Measurements from ENCODE around the gene KLHDC8A.
A peak's percentile ranks its signal among the peaks of the same experiment; 100 is the strongest.
"Not testable (repeated sequence)": the region's sequence is repeated elsewhere in the genome, so short reads cannot be mapped to it uniquely, and the experiment has no call there.

The KLHDC8A gene

GRCh38 chr1:205356440-205357139, at the start of gene KLHDC8A:
Gene KLHDC8A (minus strand): TSS chr1:205356922. CDS start chr1:205343604, 13,318 bp downstream.
- FAIRE-seq: no peak

- not testable (repeated sequence) for FAIRE-seq
Observed at GRCh38 chr1:205406252-205406651, 49.5 kb upstream of the KLHDC8A start.

GRCh38 chr1:205404484-205404883, 47.8 kb upstream of the KLHDC8A start:
- not testable (repeated sequence) for FAIRE-seq

- no peak for FAIRE-seq
Observed at GRCh38 chr1:205398586-205398985, 41.9 kb upstream of the KLHDC8A start.

GRCh38 chr1:205396967-205397616, 40.4 kb upstream of the KLHDC8A start:
- FAIRE-seq: peak; percentile 95

- no peak for FAIRE-seq
Observed at GRCh38 chr1:205395616-205396015, 38.9 kb upstream of the KLHDC8A start.

GRCh38 chr1:205392650-205393049, 35.9 kb upstream of the KLHDC8A start:
- no peak for FAIRE-seq

GRCh38 chr1:205391386-205391785, 34.7 kb upstream of the KLHDC8A start:
- FAIRE-seq: no peak

GRCh38 chr1:205387845-205388244, 31.1 kb upstream of the KLHDC8A start:
- FAIRE-seq: no peak

GRCh38 chr1:205382990-205383389, 26.3 kb upstream of the KLHDC8A start:
- FAIRE-seq: not testable (repeated sequence)

GRCh38 chr1:205382561-205382960, 25.8 kb upstream of the KLHDC8A start:
- no peak for FAIRE-seq

- FAIRE-seq: no peak
Observed at GRCh38 chr1:205381305-205381704, 24.6 kb upstream of the KLHDC8A start.

GRCh38 chr1:205380882-205381281, 24.2 kb upstream of the KLHDC8A start:
- no peak for FAIRE-seq

GRCh38 chr1:205379056-205379455, 22.3 kb upstream of the KLHDC8A start:
- no peak for FAIRE-seq

GRCh38 chr1:205377355-205377754, 20.6 kb upstream of the KLHDC8A start:
- no peak for FAIRE-seq

- no peak for FAIRE-seq
Observed at GRCh38 chr1:205376739-205377138, 20.0 kb upstream of the KLHDC8A start.

- no peak for FAIRE-seq
Observed at GRCh38 chr1:205375835-205376545, 19.3 kb upstream of the KLHDC8A start.

GRCh38 chr1:205374210-205375078, 17.7 kb upstream of the KLHDC8A start:
- no peak for FAIRE-seq

GRCh38 chr1:205373798-205374175, 17.1 kb upstream of the KLHDC8A start:
- FAIRE-seq: no peak

GRCh38 chr1:205373022-205373797, 16.5 kb upstream of the KLHDC8A start:
- FAIRE-seq: no peak

GRCh38 chr1:205371871-205372660, 15.3 kb upstream of the KLHDC8A start:
- no peak for FAIRE-seq
